PC-9 (cell line): Measurements from ENCODE around the gene EYA2. TPM values are rescaled to one million over a fixed set of nuclear protein-coding genes. Genes with fewer than 3 reads are reported as not detected.

ENCODE experiments used
- BruUV-seq: library from RNA; stranded (reverse); fragments of 400-500 nt; replicated peaks from 2 replicates; lab custom pipeline; 2021; lab: Mats Ljungman, UMichigan
- CTCF ChIA-PET: fragments of 300-600 bp; sonication (Branson Sonifier 250); formaldehyde crosslinking; loops from one replicate; lab custom pipeline; 2022; ENCODE audit warnings: antibody characterized with exemption; lab: Charles Lee
- POLR2A ChIA-PET: fragments of 300-600 bp; sonication (Branson Sonifier 250); formaldehyde crosslinking; loops from one replicate; lab custom pipeline; 2022; ENCODE audit warnings: antibody characterized with exemption; ENCODE audit not compliant: unreplicated experiment; lab: Charles Lee
- DNase-seq, 2 experiments: peaks; one replicate each; pipeline versions ENCODE4 v3.0.0 to v3.0.0-alpha.2; 2015 to 2022; ENCODE audit warnings: mixed read lengths in 1 of 2
- H2AFZ ChIP-seq: fragments of 200-600 bp; sonication (generic); 2 replicates; pipeline ENCODE4 v1.8.1; 2017; ENCODE audit warnings: antibody characterized with exemption
- H3F3A ChIP-seq: fragments of 200-600 bp; sonication (generic); 2 replicates; pipeline ENCODE4 v1.8.1; 2017; ENCODE audit warnings: antibody characterized with exemption, mild to moderate bottlenecking, low read depth; ENCODE audit not compliant: insufficient read depth
- H3K27ac ChIP-seq: fragments of 200-600 bp; sonication (generic); 2 replicates; pipeline ENCODE4 v1.6.1; 2016; ENCODE audit warnings: mixed run types
- H3K27me3 ChIP-seq: fragments of 200-600 bp; sonication (generic); 2 replicates; pipeline ENCODE4 v1.6.1; 2016; ENCODE audit warnings: low read depth, mixed run types; ENCODE audit not compliant: insufficient read depth
- H3K36me3 ChIP-seq: fragments of 200-600 bp; sonication (generic); 2 replicates; pipeline ENCODE4 v1.6.1; 2016; ENCODE audit warnings: low read depth, mixed run types
- H3K4me1 ChIP-seq: fragments of 200-600 bp; sonication (generic); replicated peaks from 2 replicates; pipeline ENCODE4 v1.6.1; 2016; ENCODE audit warnings: mixed run types; ENCODE audit not compliant: insufficient read depth
- H3K4me2 ChIP-seq: fragments of 200-600 bp; sonication (generic); 2 replicates; pipeline ENCODE4 v1.6.1; 2017; ENCODE audit warnings: mixed run types
- H3K4me3 ChIP-seq: fragments of 200-600 bp; sonication (generic); 2 replicates; pipeline ENCODE4 v1.6.1; 2016; ENCODE audit warnings: mixed run types
- H3K79me2 ChIP-seq: fragments of 200-600 bp; sonication (generic); 2 replicates; pipeline ENCODE4 v1.6.1; 2017; ENCODE audit warnings: low read depth, mixed run types
- H3K9me2 ChIP-seq: fragments of 200-600 bp; sonication (generic); 2 replicates; pipeline ENCODE4 v1.8.1; 2017; ENCODE audit warnings: mild to moderate bottlenecking; ENCODE audit not compliant: insufficient read depth
- H3K9me3 ChIP-seq: fragments of 200-600 bp; sonication (generic); 2 replicates; pipeline ENCODE4 v1.8.1; 2016; ENCODE audit warnings: low read depth; ENCODE audit not compliant: insufficient read depth
- H4K20me1 ChIP-seq: fragments of 200-600 bp; sonication (generic); 2 replicates; pipeline ENCODE4 v1.8.1; 2017; ENCODE audit not compliant: insufficient read depth
- EZH2 ChIP-seq: fragments of 200-600 bp; sonication (generic); IDR thresholded peaks from 2 replicates; pipeline ENCODE4 v1.8.0; 2017; ENCODE audit warnings: antibody characterized with exemption, low read depth
- intact Hi-C: fragments of 100-400 bp; cut with micrococcal nuclease; formaldehyde crosslinking; loops from one replicate; pipeline ENCODE4 v1.10.0; 2022; ENCODE audit not compliant: unreplicated experiment
- total RNA-seq: library from RNA; stranded (reverse); gene quantifications from 2 replicates; pipeline ENCODE4 v1.2.3, GENCODE V29; 2021
- TF ChIP-seq, protein P1 (sequence below): fragments of 200-600 bp; sonication (generic); conservative IDR thresholded peaks from 2 replicates; pipeline ENCODE4 v1.6.1; 2017; ENCODE audit warnings: mixed run types, antibody characterized with exemption, mild to moderate bottlenecking, moderate library complexity

Gene EYA2
- total RNA-seq, 1 experiment from 2014 or later, result not detected

DNA sequence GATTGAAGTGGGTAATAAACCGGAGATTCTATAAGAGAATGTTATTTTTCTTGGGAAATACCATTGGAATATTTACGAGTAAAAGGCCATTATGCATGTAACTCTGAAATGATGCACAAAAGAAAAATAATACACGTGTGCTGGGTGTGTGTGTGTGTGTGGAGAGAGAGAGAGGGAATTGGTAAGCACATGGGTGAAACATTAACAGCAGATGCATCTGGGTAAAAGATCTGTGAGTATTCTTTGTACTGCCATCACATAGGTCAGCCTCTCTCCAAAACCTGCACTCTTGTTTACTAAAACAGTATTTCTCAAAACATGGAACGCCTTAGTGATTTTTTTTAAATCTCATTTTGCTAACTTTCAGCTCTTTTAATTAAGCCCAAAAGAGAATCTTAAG is 28.9 kb downstream of the EYA2 start:
- CTCF ChIA-PET, result interaction anchor here (0.5 kb wide), 1 partner anchor 73 kb away, joined by 4 read pairs; no protein-coding TSS in a partner anchor
- POLR2A ChIA-PET, result no interaction called here
- no peak overlapping the region for H3K4me2 ChIP-seq
- no peaks in the 10 kb centered on the region for H3K36me3 ChIP-seq
- H4K20me1 ChIP-seq, result no peaks in the 10 kb centered on the region
- no peaks in the 10 kb centered on the region for H3K79me2 ChIP-seq
- H3F3A ChIP-seq, result no peaks in the 10 kb centered on the region
- H3K27me3 ChIP-seq, result 0 out of 2 replicates have a peak, but pooled peaks cover 6% of the 10 kb centered on the region
- no peaks in the 10 kb centered on the region for H3K9me2 ChIP-seq
- TF ChIP-seq EZH2, result no peak
- TF ChIP-seq, protein P1, sequence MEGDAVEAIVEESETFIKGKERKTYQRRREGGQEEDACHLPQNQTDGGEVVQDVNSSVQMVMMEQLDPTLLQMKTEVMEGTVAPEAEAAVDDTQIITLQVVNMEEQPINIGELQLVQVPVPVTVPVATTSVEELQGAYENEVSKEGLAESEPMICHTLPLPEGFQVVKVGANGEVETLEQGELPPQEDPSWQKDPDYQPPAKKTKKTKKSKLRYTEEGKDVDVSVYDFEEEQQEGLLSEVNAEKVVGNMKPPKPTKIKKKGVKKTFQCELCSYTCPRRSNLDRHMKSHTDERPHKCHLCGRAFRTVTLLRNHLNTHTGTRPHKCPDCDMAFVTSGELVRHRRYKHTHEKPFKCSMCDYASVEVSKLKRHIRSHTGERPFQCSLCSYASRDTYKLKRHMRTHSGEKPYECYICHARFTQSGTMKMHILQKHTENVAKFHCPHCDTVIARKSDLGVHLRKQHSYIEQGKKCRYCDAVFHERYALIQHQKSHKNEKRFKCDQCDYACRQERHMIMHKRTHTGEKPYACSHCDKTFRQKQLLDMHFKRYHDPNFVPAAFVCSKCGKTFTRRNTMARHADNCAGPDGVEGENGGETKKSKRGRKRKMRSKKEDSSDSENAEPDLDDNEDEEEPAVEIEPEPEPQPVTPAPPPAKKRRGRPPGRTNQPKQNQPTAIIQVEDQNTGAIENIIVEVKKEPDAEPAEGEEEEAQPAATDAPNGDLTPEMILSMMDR, result no peak
- no peak overlapping the region for H2AFZ ChIP-seq
- BruUV-seq, result no TSS peak
- H3K27ac ChIP-seq, result no peak overlapping the region
- H3K4me3 ChIP-seq, result no peak overlapping the region
- intact Hi-C loops, result no loop called here
- H3K9me3 ChIP-seq, result 0 out of 2 replicates have a peak, but pooled peaks cover 4% of the 10 kb centered on the region
- no peaks in the 10 kb centered on the region for H3K4me1 ChIP-seq
- DNase-seq, result no peak

DNA sequence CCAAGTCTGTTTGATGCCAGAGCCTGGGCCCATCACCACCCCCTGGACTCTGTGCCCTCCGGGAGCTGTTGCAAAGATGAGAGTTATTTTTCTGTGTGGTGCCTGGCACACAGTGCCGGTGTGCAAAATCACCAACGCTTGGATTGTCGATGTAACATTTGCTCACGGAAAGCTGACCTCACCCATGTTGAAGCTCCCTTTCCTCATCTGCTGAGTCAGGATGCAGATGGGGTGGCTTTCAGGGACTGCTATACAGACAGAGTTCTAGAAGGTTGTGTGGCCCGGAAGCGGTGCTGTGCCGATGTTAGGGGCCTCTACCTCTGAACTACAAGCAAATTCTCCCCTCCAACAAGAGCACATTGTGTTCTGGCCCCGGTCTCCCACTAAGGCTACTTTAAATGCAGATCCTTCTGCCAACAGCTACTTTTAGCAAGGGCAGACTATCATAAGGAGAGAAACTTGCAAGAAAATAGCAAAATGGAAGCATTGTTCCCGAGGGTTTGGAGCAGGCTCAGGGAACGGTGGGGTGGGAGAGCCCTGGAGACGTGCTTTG is 34.0 kb downstream of the EYA2 start:
- BruUV-seq, result no TSS peak
- intact Hi-C loops, result no loop called here
- Histone ChIP-seq H3K79me2 (no peaks in the 10 kb centered on the region), H2AFZ (no peak overlapping the region), H3K9me3 (no peaks in the 10 kb centered on the region), H3K4me3 (no peak overlapping the region), H3K9me2 (no peaks in the 10 kb centered on the region), H3K4me1 (no peaks in the 10 kb centered on the region), H3F3A (no peaks in the 10 kb centered on the region), H3K36me3 (no peaks in the 10 kb centered on the region), H4K20me1 (no peaks in the 10 kb centered on the region), H3K27me3 (0 out of 2 replicates have a peak, but pooled peaks cover 6% of the 10 kb centered on the region), H3K27ac (no peak overlapping the region), H3K4me2 (no peak overlapping the region)
- ChIA-PET POLR2A (no interaction called here), CTCF (interaction anchor here (0.9 kb wide), 1 partner anchor 160 kb away, joined by 8 read pairs; no protein-coding TSS in a partner anchor)
- TF ChIP-seq, protein P1, result no peak
- no peak for TF ChIP-seq EZH2
- DNase-seq, result no peak

DNA sequence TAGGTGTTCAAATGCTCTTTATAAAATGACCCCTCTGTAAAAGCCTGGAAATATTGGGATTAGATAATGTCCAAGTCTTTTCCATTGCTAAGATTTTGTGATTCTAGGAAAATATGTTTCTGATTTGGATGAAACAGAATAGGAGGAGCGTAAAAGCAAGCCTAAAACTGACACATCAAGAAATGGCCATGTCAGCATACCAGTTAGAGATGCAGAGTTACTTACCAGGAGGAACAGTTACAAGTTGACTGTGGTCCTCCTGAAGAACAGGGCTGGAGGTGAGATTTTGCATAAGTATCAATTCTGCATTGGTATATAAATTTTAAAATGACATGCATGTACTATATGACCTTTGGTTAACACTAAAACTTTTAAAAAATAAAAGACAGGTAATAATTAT is 35.3 kb downstream of the EYA2 start:
- Histone ChIP-seq H3K27me3 (0 out of 2 replicates have a peak, but pooled peaks cover 5% of the 10 kb centered on the region), H3K27ac (no peak overlapping the region), H3K4me2 (no peak overlapping the region), H3K4me1 (no peaks in the 10 kb centered on the region), H3K9me3 (no peaks in the 10 kb centered on the region), H3K4me3 (no peak overlapping the region), H2AFZ (no peak overlapping the region), H3K36me3 (no peaks in the 10 kb centered on the region), H4K20me1 (no peaks in the 10 kb centered on the region), H3K79me2 (no peaks in the 10 kb centered on the region), H3K9me2 (no peaks in the 10 kb centered on the region), H3F3A (no peaks in the 10 kb centered on the region)
- ChIA-PET POLR2A (no interaction called here), CTCF (interaction anchor here (0.9 kb wide), 1 partner anchor 161 kb away, joined by 8 read pairs; no protein-coding TSS in a partner anchor)
- intact Hi-C loops, result no loop called here
- TF ChIP-seq EZH2, result no peak
- TF ChIP-seq, protein P1, result no peak
- no peak for DNase-seq
- no TSS peak for BruUV-seq
